Hematopoietic multipotent progenitor cell treated with erythropoietin and hydrocortisone succinate and interleukin-3 and kit ligand, for 17 days (in vitro differentiated cells): Measurements from ENCODE around the gene LRP1B.
"Not testable (repeated sequence)": the region's sequence is repeated elsewhere in the genome, so short reads cannot be mapped to it uniquely, and the experiment has no call there.

Experiments used
- DNase-seq: peaks from one replicate; pipeline ENCODE4 v3.0.0-alpha.2; 2015; ENCODE audit warnings: low spot score

The LRP1B gene

GRCh38 chr2:141015341-141016047 is 1115.3 kb downstream of the LRP1B start:
- DNase-seq = no peak

- DNase-seq = no peak
Measured at GRCh38 chr2:141003967-141004657, 1126.7 kb downstream of the LRP1B start.

GRCh38 chr2:141001750-141002149 is 1129.1 kb downstream of the LRP1B start:
- DNase-seq = no peak

- no peak for DNase-seq
Measured at GRCh38 chr2:140998577-140998976, 1132.2 kb downstream of the LRP1B start.

GRCh38 chr2:140998017-140998416 is 1132.8 kb downstream of the LRP1B start:
- no peak for DNase-seq

- DNase-seq = no peak
Measured at GRCh38 chr2:140994856-140995255, 1136.0 kb downstream of the LRP1B start.

- no peak for DNase-seq
Measured at GRCh38 chr2:140990416-140990815, 1140.4 kb downstream of the LRP1B start.

GRCh38 chr2:140988597-140988996 is 1142.2 kb downstream of the LRP1B start:
- no peak for DNase-seq

- no peak for DNase-seq
Measured at GRCh38 chr2:140986456-140986855, 1144.4 kb downstream of the LRP1B start.

- DNase-seq = no peak
Measured at GRCh38 chr2:140975237-140975636, 1155.6 kb downstream of the LRP1B start.

GRCh38 chr2:140972724-140973123 is 1158.1 kb downstream of the LRP1B start:
- DNase-seq = no peak

GRCh38 chr2:140964324-140964723 is 1166.5 kb downstream of the LRP1B start:
- DNase-seq = not testable (repeated sequence)

GRCh38 chr2:140949932-140950331 is 1180.9 kb downstream of the LRP1B start:
- DNase-seq = no peak

GRCh38 chr2:140947236-140947635 is 1183.6 kb downstream of the LRP1B start:
- DNase-seq = no peak

- DNase-seq = no peak
Measured at GRCh38 chr2:140943867-140944266, 1186.9 kb downstream of the LRP1B start.

GRCh38 chr2:140942284-140942683 is 1188.5 kb downstream of the LRP1B start:
- no peak for DNase-seq

GRCh38 chr2:140929849-140930248 is 1201.0 kb downstream of the LRP1B start:
- no peak for DNase-seq

GRCh38 chr2:140918426-140918825 is 1212.4 kb downstream of the LRP1B start:
- DNase-seq = no peak

- no peak for DNase-seq
Measured at GRCh38 chr2:140916410-140916809, 1214.4 kb downstream of the LRP1B start.

- no peak for DNase-seq
Measured at GRCh38 chr2:140910683-140911082, 1220.1 kb downstream of the LRP1B start.

- no peak for DNase-seq
Measured at GRCh38 chr2:140905083-140905781, 1225.6 kb downstream of the LRP1B start.

- no peak for DNase-seq
Measured at GRCh38 chr2:140895378-140895777, 1235.4 kb downstream of the LRP1B start.

- no peak for DNase-seq
Measured at GRCh38 chr2:140893685-140894084, 1237.1 kb downstream of the LRP1B start.
